ENCODE data around the gene AFF3.

AFF3 gene

GRCh38 chr2:99836690-99837605, 305.4 kb downstream of the AFF3 start:
- no peak for DNase-seq

- DNase-seq = no peak
Measured at GRCh38 chr2:99834426-99834825, 308.0 kb downstream of the AFF3 start.

- no peak for DNase-seq
Measured at GRCh38 chr2:99833586-99834201, 308.7 kb downstream of the AFF3 start.

GRCh38 chr2:99832926-99833325, 309.5 kb downstream of the AFF3 start:
- no peak for DNase-seq

- DNase-seq = no peak
Measured at GRCh38 chr2:99831772-99832171, 310.6 kb downstream of the AFF3 start.

- DNase-seq = peak in 6 of 58 donors; percentile 3 to 34 (median 6)
Measured at GRCh38 chr2:99827296-99827999, 314.9 kb downstream of the AFF3 start.

- DNase-seq = no peak
Measured at GRCh38 chr2:99825630-99826029, 316.8 kb downstream of the AFF3 start.

- no peak for DNase-seq
Measured at GRCh38 chr2:99824758-99825157, 317.6 kb downstream of the AFF3 start.

GRCh38 chr2:99822474-99823207, 319.7 kb downstream of the AFF3 start:
- no peak for DNase-seq

GRCh38 chr2:99821984-99822383, 320.4 kb downstream of the AFF3 start:
- no peak for DNase-seq

GRCh38 chr2:99821572-99821971, 320.8 kb downstream of the AFF3 start:
- DNase-seq = no peak

- no peak for DNase-seq
Measured at GRCh38 chr2:99821039-99821438, 321.4 kb downstream of the AFF3 start.

GRCh38 chr2:99819766-99820165, 322.6 kb downstream of the AFF3 start:
- no peak for DNase-seq

GRCh38 chr2:99818842-99819241, 323.5 kb downstream of the AFF3 start:
- DNase-seq = no peak

- no peak for DNase-seq
Measured at GRCh38 chr2:99816908-99817307, 325.5 kb downstream of the AFF3 start.

GRCh38 chr2:99812426-99812825, 330.0 kb downstream of the AFF3 start:
- no peak for DNase-seq

- peak in 1 of 58 donors; percentile 18 for DNase-seq
Measured at GRCh38 chr2:99811544-99811943, 330.8 kb downstream of the AFF3 start.

- DNase-seq = no peak
Measured at GRCh38 chr2:99810225-99810624, 332.2 kb downstream of the AFF3 start.

- DNase-seq = no peak
Measured at GRCh38 chr2:99809259-99809900, 333.0 kb downstream of the AFF3 start.

- no peak for DNase-seq
Measured at GRCh38 chr2:99808361-99809200, 333.8 kb downstream of the AFF3 start.

All from anterior cingulate cortex (tissue), 58 donors.